Left ventricle myocardium superior (tissue), 1 donor: ENCODE results near the gene CDK4. TPM values are rescaled to one million over a fixed set of nuclear protein-coding genes. Genes with fewer than 3 reads are reported as not detected.
A peak's percentile ranks its signal among the peaks of the same experiment; 100 is the strongest.
"Not testable (repeated sequence)": the region's sequence is repeated elsewhere in the genome, so short reads cannot be mapped to it uniquely, and the experiment has no call there.

Experiments used
- ATAC-seq: fragments of 200-7000 bp; cut with Tn5 transposase; one replicate; pipeline ENCODE4 v1.9.1; 2020; ENCODE audit warnings: mild to moderate bottlenecking, moderate library complexity
- DNase-seq: peaks from one replicate; pipeline ENCODE4 v3.0.0-alpha.2; 2020
- intact Hi-C: fragments of 100-400 bp; cut with micrococcal nuclease; formaldehyde crosslinking; loops from one replicate; pipeline ENCODE4 v1.11.0; 2022
- total RNA-seq: library from RNA; stranded (reverse); fragmentation: NEBNext Ultra II Directional; extraction: Animal tissue kit (Norgen Biotek cat#: 25700); gene quantifications from one replicate; pipeline ENCODE4 v1.2.1, GENCODE V29; 2021
- donor health status: DM: no; HTN: yes; CAD: no; lungs with severe emphysema.

CDK4 gene
- total RNA-seq, 1 donor from 2014 or later, result 42.1 TPM

DNA sequence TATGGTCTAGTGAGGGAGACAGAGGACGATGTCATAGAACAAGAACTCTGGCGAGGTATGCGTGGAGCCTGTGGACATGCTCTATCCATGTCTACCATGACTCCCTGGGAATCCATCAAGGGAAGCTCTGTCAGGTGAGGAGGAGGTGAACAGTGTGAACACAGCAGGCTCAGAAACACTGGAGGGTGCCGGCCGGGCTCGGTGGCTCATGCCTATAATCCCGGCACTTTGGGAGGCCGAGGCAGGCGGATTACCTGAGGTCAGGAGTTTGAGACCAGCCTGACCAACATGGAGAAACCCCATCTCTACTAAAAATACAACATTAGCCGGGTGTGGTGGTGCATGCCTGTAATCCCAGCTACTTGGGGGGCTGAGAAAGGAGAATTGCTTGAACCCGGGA lies 22.5 kb upstream of the CDK4 start:
- intact Hi-C loops, DNase-seq, ATAC-seq: not testable (repeated sequence)

DNA sequence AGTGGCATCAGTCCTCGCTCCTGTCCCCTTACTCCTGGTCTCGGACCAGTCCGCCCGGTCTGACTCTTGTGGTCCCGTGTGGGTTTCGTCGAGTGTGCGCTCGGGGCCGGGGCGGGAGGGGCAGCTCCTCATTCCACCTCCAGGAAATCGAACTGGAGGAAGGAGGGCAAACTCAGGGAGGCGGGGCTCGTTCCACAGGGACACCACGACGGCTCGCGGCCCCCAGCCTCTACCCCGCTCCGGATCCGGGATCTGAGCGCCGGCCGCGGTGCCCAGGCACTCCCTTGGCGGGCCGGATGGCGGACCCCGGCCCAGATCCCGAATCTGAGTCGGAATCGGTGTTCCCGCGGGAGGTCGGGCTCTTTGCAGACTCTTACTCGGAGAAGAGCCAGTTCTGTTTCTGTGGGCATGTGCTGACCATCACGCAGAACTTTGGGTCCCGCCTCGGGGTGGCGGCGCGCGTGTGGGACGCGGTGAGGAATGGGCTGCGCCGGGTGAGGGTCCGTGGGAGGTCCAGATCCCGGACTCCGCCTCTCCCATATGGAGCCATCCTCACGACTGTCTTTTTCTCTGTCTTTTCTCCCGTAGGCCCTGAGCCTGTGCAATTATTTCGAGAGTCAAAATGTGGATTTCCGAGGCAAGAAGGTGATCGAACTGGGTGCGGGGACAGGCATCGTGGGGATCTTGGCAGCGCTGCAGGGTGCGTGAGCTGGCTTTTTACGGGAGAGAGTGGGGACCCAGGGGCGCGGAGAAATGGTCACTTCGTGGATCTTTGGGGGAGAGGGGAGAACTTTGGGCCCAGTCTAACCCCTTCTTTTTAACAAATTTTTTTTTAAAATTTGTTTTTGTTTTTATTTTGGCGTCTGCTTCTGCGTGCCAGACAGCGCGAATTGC lies 20.6 kb upstream of the CDK4 start, which contains the start of gene EEF1AKMT3:
Gene EEF1AKMT3, plus strand, starts transcription at position 186 of the 894 bp plus-strand sequence. Its CDS starts 111 bp downstream, at position 297.
- ATAC-seq (peak; percentile 77), DNase-seq (peak; percentile 74)
- intact Hi-C loops, result no loop called here

DNA sequence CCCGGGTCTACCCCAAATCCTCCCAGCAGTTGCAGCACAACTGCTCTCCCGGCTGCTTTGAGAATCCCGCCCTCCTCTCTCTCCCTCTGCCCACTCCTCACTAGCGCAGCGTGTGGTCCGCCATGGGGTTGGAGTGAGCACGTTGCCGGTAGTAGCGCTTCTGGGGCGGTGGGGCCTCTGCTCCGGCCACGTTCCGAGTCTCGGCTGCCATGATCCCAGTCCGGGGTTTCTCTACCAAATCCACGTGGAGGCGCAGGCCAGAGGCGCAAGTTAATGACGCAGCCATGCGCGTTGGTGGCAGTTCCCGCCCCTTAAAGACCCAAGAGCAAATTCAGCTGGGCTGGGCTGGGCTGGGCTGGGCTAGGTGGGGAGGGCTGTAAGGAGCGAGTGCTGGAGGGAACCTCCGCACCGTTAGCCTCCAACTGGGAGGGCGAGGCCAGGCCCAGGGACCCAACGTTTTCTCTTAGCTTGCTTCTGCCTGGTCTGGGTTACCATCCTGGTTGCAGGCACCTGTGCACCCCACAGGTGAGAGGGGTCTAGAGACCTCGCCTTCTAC lies 19.8 kb upstream of the CDK4 start, which contains the start of gene METTL1:
Gene METTL1, minus strand, starts transcription at position 233 of the 556 bp plus-strand sequence. Its CDS starts 22 bp downstream, at position 211.
- intact Hi-C loops, result no loop called here
- ATAC-seq (peak; percentile 96), DNase-seq (peak; percentile 95)

DNA sequence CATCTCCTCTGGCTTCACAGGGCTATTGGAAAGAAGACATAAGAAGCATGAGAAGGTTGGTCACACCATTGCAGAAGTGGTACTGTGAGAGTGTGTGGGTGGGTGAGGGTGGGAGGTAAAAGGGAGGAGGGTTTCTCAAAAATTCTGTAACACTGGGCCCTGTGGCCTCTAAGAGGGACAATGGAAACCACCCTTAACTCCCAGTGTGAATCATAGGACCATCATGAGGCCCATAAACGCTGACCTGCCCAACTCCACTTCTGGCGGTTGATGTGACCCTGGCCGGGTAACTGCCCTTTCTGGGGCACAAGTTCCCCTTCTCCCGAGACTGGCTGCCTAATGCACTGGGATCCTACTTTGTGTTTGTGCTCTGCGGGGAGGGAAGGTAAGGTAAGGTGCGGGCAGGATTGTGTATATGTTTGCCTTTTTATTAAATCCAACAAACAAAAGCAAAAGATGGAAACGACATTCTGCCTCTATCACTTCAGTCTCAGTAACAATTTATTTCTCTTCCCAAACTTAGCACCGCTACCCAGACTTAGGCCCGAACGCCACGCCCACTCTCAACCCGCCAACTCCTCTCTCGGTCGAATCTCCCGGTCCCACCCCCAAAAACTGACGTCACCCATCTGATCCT lies 19.2 kb upstream of the CDK4 start:
- intact Hi-C loops, result no loop called here

DNA sequence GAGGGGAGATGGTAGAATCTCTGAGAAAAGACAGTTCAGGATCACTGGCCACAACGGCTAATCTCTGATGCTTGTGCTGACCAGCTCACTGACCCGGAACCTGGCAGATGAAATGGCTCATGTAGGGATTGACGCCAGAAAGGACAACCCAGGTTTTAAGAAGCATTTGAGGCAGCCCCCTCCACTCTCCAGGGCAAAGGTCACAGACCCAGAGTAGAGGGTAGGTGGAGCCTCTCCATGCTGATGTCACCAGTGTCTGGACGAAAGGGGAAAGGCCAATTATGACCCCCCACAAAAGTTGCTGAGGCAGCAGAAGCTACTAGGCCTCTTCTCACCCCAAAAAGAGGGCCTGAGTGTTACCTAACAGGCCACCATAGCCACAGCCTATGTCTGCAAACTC lies 18.6 kb upstream of the CDK4 start:
- DNase-seq (no peak), ATAC-seq (no peak)
- intact Hi-C loops, result no loop called here

More for the DNA sequence above, 19.2 kb upstream of the CDK4 start:
- DNase-seq (peak; percentile 88), ATAC-seq (peak; percentile 78)

DNA sequence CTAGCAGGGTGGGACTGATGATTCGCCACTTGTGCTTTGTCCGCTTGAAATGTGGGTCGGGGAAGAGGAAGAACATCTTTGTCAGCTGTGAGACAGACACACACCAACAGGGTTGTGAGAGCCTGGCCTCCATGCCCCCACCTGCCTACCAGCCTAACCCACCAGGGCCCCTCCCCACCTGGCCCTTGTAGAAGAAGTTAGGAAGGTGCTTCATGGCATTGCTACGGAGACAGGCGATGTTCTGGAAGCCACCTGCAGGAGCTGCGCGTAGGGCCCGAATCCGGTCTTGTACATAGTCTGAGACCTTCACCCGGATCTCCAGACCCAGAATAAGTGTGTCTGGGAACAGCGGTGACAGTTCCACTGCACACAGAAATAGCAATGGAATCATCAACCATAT lies 17.5 kb upstream of the CDK4 start:
- intact Hi-C loops, result no loop called here
- ATAC-seq (no peak), DNase-seq (no peak)

DNA sequence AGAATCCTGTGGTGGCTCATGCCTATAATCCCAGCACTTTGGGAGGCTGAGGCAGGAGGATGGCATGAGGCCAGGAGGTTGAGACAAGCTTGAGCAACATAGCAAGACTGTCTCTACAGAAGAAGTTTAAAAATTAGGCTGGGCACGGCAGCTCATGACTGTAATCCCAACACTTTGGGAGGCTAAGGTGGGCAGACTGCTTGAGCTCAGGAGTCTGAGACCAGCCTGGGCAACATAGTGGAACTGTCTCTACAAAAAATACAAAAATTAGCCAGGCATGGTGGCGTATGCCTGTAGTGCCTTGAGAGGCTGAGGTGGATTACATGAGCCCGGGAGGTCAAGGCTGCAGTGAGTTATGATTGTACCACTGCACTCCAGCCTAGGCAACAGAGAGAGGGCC lies 15.8 kb upstream of the CDK4 start:
- DNase-seq (no peak), ATAC-seq (no peak)
- intact Hi-C loops, result no loop called here

DNA sequence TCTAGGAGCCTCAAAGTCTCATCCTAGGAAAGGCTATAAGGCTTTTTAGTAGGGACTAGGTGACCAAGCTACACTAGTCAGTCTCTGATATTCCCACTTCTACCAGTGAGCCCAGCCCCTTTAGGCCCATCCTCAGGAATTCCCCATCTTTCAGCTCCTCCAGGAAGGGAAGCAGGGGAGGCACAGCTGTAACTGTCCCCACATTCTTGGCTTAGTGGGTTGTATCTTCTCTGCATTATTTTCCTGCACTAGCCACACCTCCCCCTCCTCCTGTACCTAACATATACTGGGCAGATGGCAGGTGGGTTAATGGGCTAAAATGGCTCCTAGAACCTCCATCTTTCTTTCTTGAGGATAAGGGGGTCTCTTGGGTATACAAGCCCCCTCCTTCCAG lies 15.2 kb upstream of the CDK4 start:
- DNase-seq, result no peak
- no peak for ATAC-seq
- intact Hi-C loops, result no loop called here

DNA sequence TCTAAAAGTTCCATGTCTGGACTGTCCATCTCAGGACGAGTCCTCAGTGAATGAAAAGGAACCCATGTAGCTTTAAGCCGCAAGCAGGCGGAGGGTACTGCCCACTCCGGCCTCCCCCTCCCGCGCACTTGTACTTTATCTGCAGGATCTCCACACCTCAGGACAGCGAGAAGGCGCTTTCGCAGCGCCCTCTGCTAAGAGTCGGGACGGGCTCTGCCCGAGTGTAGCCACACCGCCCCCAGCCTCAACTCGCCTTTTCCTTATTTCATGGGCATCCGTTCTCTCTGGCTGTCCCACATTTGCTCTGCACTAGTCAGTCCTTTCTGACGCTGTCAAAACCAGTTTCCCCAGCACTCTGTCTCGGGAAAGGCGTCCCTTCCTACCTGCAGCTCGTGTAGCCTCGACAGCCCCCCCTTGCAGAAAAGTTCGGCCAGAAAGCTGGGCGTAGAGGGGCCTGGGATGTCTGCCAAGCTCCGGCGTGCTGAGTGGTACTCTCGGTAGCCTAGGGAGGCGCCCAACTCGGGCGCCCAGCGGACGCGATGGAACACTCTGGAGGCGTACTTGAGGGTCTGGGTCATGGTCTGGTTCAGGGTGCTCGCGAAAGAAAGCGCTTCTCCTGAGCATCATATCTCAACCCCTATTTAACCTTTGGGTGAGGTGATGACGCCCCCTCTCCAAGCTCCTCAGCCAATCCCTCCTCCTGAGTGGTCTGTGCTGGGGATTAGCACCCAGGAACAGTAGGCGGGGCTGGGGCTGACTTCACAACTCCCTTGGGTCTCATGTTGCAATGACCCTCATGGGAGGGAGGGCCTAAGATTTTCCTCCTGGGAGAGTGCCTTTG lies 14.6 kb upstream of the CDK4 start, which contains the start of gene CYP27B1:
Gene CYP27B1, minus strand, starts transcription at position 615 of the 841 bp plus-strand sequence. Its CDS starts 37 bp downstream, at position 578.
- peak; percentile 24 for ATAC-seq
- peak; percentile 57 for DNase-seq
- intact Hi-C loops, result no loop called here

DNA sequence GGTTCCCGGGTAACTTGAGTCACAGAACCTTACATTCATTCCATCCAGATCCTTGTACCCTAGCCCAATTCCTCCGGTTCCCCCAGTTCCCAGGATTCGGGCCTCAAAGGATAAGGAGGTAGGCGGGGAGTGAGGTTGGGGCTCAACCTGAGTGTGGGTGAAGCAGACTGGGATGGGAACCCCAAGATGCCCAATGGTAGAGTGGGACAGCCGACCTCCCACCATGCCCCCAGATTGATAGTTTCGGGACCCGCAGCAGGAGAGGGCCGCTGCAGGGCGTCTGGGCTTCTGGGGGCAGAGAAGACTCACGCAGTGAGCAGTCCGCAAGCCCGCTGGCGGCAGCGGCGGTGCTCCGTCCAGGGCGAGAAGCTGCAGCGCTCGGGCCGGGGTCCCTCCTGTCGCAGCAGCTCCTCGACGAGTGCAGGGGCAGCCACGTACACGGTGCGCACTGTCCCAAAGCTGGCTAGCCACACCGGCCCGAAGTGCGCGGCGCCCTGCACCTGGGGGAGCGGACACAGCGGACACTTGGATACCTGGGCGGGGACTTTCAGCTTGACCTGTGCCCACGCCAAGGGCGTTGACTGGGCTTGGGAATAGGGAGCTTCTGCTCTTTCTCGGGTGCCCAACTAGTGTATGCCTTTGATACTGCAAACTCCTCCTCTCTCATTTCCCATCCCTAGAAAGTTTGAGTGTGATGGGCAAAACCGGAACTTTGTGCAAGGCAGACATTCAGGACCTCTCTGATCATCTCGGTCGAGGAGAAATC lies 13.8 kb upstream of the CDK4 start:
- ATAC-seq, result peak; percentile 15
- intact Hi-C loops, result no loop called here
- no peak for DNase-seq

DNA sequence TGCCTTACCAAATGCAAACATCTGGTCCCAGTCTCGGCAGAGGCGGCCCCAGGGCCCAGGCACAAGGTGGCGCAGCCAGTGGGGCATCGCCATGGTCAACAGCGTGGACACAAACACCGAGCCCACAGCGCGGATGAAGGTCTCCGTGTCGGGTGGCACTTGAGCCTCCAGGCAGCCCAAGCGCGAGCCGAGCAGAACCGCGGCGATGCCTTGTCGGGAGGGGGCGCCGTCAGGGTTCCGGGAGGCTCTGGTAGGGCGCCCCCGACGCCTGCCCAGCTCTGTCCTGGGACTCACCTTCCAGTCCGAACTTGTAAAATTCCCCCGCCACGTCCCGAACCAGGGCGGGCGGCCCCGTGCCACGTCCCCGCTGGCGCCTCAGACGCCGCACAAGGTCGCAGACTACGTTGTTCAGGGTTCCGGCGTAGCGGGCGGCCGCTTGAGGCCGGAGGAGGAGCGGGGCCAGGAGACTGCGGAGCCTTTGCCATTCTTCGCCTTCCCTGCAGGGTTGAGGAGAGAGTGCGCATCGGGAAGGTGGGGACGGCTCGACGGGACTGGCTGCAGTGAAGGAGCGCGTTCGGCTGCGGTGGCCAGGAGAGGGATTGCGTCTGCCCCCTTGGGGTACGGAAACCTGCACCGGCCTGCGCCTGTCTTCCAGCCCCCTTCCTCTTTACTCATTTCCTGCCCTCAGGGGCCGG lies 13.0 kb upstream of the CDK4 start:
- intact Hi-C loops, result no loop called here
- DNase-seq (peak; percentile 61), ATAC-seq (peak; percentile 56)

DNA sequence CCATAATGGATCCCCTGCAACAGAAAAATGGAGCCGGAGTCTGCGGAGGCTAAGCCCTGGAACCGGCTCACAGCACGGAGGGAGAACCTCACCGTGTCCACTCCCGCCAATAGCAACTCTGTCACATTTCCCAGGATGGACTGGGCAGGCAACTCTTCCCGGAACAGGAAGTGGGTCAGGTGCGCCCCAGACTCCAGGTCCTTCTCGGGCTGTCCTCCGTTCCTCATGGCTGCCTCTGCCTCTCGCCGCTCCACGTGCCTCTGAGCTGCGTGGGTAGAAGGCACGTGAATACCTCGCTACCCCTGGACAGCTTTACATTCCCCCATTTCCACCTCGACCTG lies 12.5 kb upstream of the CDK4 start:
- intact Hi-C loops, result no loop called here
- DNase-seq (no peak), ATAC-seq (no peak)

DNA sequence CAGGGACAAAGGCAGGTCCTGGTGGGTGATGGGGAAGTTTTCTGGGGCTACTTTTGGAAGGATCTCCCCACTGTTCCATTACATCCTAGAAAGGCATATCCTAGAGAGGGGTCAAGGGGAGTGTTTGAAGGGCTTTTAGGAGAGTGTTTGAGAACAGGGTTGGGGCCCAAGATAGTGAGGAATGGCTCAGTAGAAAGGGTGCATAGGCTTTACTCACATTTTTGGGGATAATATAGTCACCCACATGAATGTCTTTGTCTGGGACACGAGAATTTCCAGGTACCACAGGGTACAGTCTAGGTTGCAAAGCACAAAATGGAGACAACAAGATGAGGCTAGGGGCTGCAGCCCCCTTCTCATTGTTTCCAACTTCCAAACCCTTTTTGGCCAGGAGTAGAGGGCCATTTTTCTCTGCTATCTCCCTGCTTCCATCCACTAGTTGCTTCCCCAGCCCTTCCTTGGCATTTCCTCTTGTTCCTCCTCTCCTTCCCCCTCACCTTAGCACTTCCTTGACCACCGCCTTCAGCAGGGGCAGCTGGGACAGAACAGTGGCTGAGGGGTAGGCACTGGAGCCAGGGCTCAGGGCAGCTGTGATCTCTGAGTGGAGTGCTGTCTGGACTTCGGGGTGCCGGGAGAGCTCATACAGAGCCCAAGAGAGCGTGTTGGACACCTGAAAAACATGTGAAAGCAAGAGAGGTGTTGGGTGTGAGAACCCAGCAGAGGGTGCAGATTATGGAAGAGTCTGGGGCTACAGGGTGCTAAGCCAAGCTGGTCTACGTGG lies 12.0 kb upstream of the CDK4 start:
- no peak for ATAC-seq
- intact Hi-C loops, result no loop called here
- no peak for DNase-seq

DNA sequence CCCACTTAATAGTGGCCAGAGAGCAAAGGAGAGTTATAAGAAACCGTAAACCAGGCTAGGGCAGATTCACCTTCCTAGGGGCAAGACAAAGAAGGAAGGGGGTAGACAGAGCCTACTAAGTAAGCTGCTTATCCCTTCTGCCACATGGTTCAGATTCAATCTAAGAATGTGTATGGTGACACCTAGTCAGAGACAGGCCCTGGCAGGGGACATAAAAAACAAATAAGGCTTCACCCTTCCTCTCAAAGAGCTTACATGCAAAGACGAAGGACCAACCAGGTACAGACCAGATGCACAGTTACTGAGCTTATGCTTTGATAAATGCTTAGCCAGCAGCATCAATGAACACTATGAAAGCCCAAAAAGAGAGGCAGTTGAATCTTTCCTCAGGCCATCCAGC lies 10.4 kb upstream of the CDK4 start:
- ATAC-seq (no peak), DNase-seq (no peak)

DNA sequence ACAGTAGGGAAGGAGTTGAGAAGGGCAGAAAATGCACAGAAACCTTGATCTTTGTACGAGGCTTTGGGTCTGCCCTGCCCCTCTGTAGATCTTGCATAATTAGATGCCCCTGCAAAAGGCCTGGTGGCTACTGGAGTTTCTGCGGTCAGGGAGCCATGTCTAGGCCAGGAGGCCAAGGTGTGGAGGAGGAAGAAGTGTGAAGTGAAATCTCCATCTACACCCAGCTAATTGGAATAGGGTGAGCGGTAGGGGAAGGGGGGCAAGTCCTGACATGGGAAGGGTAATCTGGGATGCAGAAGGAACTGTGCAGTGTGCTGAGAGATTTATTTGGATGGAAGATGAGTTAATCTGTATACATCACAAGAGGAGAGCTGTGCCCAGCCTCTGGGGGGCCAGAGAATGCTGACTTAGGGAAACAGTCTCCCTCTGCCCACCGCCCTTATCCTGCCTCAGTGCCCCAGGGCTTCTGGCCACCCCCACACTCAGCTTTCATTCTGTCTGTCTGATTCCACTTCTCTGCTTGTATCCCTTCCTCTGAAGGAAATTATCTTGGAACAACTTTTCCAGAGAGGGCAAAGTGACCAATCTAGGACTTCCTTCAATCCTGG lies 9.4 kb upstream of the CDK4 start:
- no peak for DNase-seq
- intact Hi-C loops, result no loop called here
- ATAC-seq, result no peak

More for the DNA sequence above, 10.4 kb upstream of the CDK4 start:
- intact Hi-C loops, result no loop called here

DNA sequence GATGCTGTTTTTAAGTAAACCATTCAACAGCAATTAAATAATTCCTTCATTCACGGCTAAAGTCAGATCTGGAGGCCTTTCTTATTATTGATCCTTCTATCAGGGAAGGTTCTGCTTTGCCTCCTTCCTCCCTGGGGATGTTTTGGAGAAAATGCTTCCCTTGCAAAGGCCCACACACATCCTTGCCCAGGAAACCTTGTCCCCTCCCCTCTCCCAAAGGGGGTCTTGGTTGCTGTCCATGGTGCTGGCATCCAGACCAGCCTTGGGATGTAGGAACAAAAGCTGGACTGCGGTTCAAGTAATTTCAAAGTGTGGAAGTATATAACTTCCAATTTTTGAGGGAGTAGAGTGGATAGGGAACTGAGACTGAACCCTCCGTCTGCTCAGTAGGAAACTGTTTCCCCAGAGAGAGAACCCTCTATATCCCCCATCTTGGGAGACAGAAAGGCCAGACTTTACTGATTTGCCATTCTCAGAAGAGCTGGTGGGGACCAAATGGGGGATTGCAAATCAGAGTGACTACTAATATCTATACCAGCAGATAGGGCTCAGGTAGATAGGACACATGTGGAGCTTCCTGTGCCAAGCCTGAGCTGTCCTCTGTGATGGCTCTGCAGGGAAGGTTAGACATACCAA lies 8.4 kb upstream of the CDK4 start:
- intact Hi-C loops, result no loop called here
- DNase-seq (no peak), ATAC-seq (no peak)
